K562 (cell line): ENCODE data around the gene C10orf105.

ENCODE experiments used
- BRF2 ChIP-seq: IDR thresholded peaks from 3 replicates; pipeline ENCODE4 v1.6.1; 2011; ENCODE audit warnings: borderline replicate concordance, mild to moderate bottlenecking; ENCODE audit not compliant: insufficient read length, insufficient read depth
- C11orf30 ChIP-seq: fragments of 450-650 bp; IDR thresholded peaks from 2 replicates; pipeline ENCODE4 v1.6.1; 2016; ENCODE audit warnings: low read depth, mild to moderate bottlenecking
- CBX8 ChIP-seq: fragments of 200-600 bp; sonication (generic); IDR thresholded peaks from 2 replicates; pipeline ENCODE4 v1.6.1; 2012; ENCODE audit warnings: borderline replicate concordance, mixed run types, low read depth, mild to moderate bottlenecking, moderate library complexity, mixed read lengths, low read length, control low read depth, inconsistent platforms; ENCODE audit not compliant: poor library complexity, severe bottlenecking; ENCODE audit errors: extremely low read depth
- CTCF ChIP-seq, 3 experiments: IDR thresholded peaks in 2 of 3; conservative IDR thresholded peaks in 1 of 3; 2 replicates each; pipeline ENCODE4 v1.5.1; 2011 to 2012; ENCODE audit warnings: low read length in 3 of 3, mild to moderate bottlenecking in 3 of 3, control low read depth in 2 of 3, improper control_type of control experiment in 1 of 3, inconsistent platforms in 1 of 3, low read depth in 1 of 3, mixed read lengths in 1 of 3, moderate library complexity in 1 of 3; ENCODE audit not compliant: insufficient read depth in 2 of 3
- GATAD2B ChIP-seq: fragments of 450-650 bp; IDR thresholded peaks from 2 replicates; pipeline ENCODE4 v1.6.1; 2017; ENCODE audit warnings: mild to moderate bottlenecking, borderline replicate concordance
- KLF10 ChIP-seq: fragments of 250-450 bp; sonication (Bioruptor Pico); IDR thresholded peaks from 2 replicates; pipeline ENCODE4 v1.6.1; 2021; ENCODE audit warnings: matching md5 sums
- MYC ChIP-seq, 2 experiments: fragments of 250-450 bp in 1 of 2; sonication (Bioruptor Pico) in 1 of 2; IDR thresholded peaks; 2 replicates each; pipeline versions ENCODE4 v1.5.1 to v1.6.1; 2012 to 2021; ENCODE audit warnings: low read depth in 2 of 2, borderline replicate concordance in 1 of 2, improper control_type of control experiment in 1 of 2, low read length in 1 of 2, mild to moderate bottlenecking in 1 of 2, moderate library complexity in 1 of 2
- POLR2A ChIP-seq: fragments of 450-650 bp; conservative IDR thresholded peaks from 2 replicates; pipeline ENCODE4 v1.6.1; 2016
- SLC30A9 ChIP-seq: fragments of 250-450 bp; sonication (Bioruptor Pico); IDR thresholded peaks from 2 replicates; pipeline ENCODE4 v1.8.0; 2022; ENCODE audit warnings: mild to moderate bottlenecking, moderate library complexity
- TFAM ChIP-seq: fragments of 250-450 bp; sonication (Bioruptor Pico); conservative IDR thresholded peaks from 2 replicates; pipeline ENCODE4 v1.5.0; 2021; ENCODE audit warnings: mild to moderate bottlenecking, moderate library complexity
- XRCC3 ChIP-seq: fragments of 450-650 bp; IDR thresholded peaks from 2 replicates; pipeline ENCODE4 v1.6.1; 2017; ENCODE audit warnings: mild to moderate bottlenecking, moderate library complexity
- ZNF354B ChIP-seq: fragments of 250-450 bp; sonication (Bioruptor Pico); IDR thresholded peaks from 2 replicates; pipeline ENCODE4 v1.4.0; 2020

DNA sequence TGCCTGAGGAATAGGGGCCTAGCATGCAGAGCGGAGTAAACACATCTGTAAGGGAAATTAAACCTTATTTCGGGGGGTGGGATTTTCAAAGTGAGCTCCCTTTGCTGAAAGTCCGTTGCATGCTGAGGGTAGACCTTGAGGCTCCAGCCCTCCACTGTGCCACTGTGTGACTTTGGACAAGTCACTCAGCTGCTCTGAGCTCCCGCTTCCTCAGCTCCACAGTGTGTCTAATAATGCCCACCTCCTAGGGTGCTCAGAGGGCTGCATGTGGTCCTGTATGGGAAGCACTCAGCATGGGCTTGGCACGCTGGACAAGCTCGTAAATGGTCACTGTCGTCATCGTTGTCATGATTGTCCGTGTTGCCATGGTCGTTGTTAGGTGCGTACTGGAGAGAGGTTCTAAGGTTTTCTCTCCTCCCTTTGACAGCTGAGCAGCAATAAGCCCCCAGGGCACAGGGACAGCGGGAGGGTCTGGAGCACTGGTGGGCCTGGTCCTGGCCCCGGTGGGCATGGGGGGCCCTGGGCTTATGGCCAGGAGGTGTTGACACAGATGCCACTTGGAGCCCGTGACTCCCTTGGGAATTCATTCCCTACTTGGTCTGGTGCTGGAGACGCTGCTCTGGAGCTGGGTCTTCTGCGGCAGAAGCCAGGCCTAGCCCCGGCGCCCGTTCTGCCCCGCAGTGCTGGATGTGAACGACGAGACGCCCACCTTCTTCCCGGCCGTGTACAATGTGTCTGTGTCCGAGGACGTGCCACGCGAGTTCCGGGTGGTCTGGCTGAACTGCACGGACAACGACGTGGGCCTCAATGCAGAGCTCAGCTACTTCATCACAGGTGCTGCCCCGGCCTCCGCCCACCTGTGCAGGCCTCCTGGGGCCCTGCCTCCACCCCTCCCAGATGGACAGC is 13.1 kb downstream of the C10orf105 start:
- no peak for TF ChIP-seq CBX8
- no peak for TF ChIP-seq GATAD2B
- TF ChIP-seq POLR2A: no peak
- no peak for TF ChIP-seq SLC30A9 (CRISPR knock-in tag)
- TF ChIP-seq KLF10 (CRISPR knock-in tag): no peak
- no peak for TF ChIP-seq BRF2
- no peak for TF ChIP-seq CTCF (IDR thresholded peaks at IDR 0.05 in 2 of 3, conservative IDR thresholded peaks at IDR 0.05 in 1 of 3; ENCODE audit: insufficient read depth in 2 of 3, low read depth in 1 of 3, low read length in 3 of 3)
- no peak for TF ChIP-seq XRCC3
- TF ChIP-seq ZNF354B: no peak
- no peak for TF ChIP-seq C11orf30
- no peak for TF ChIP-seq TFAM (CRISPR knock-in tag)
- TF ChIP-seq MYC (IDR thresholded peaks at IDR 0.05; ENCODE audit: low read depth, low read length): no peak
- TF ChIP-seq MYC (CRISPR knock-in tag; IDR thresholded peaks at IDR 0.05; ENCODE audit: borderline replicate concordance, low read depth): no peak
